H1 (cell line): ENCODE data around the gene CNOT3. TPM values are rescaled to one million over a fixed set of nuclear protein-coding genes. Genes with fewer than 3 reads are reported as not detected.

Experiments
- ATF3 ChIP-seq: IDR thresholded peaks from 2 replicates; pipeline ENCODE4 v1.6.1; 2011; ENCODE audit warnings: low read depth, mild to moderate bottlenecking, low read length; ENCODE audit not compliant: insufficient read depth
- CHD2 ChIP-seq: IDR thresholded peaks from 2 replicates; pipeline ENCODE4 v1.6.1; 2012; ENCODE audit warnings: low read length, improper control_type of control experiment
- CREB1 ChIP-seq: IDR thresholded peaks from 2 replicates; pipeline ENCODE4 v1.6.1; 2012; ENCODE audit warnings: inconsistent platforms
- EGR1 ChIP-seq: IDR thresholded peaks from 2 replicates; pipeline ENCODE4 v1.6.1; 2011; ENCODE audit warnings: low read depth, low read length, borderline replicate concordance
- GABPA ChIP-seq: IDR thresholded peaks from 2 replicates; pipeline ENCODE4 v1.6.1; 2011; ENCODE audit warnings: mild to moderate bottlenecking, low read length, moderate library complexity, borderline replicate concordance; ENCODE audit not compliant: insufficient read depth
- JUND ChIP-seq: IDR thresholded peaks from 2 replicates; pipeline ENCODE4 v1.6.1; 2011; ENCODE audit warnings: mild to moderate bottlenecking, improper control_type of control experiment, low read length
- MAFK ChIP-seq: IDR thresholded peaks from 2 replicates; pipeline ENCODE4 v1.6.1; 2012; ENCODE audit warnings: low read depth, mild to moderate bottlenecking, improper control_type of control experiment, low read length
- POLR2A ChIP-seq, 2 experiments: IDR thresholded peaks; 1 replicate in 1 of 2; 2 replicates in 1 of 2; pipeline ENCODE4 v1.6.1; 2011; ENCODE audit warnings: low read depth in 2 of 2, low read length in 2 of 2, mild to moderate bottlenecking in 2 of 2; ENCODE audit errors: control extremely low read depth in 1 of 2
- RAD21 ChIP-seq, 2 experiments: IDR thresholded peaks in 1 of 2; conservative IDR thresholded peaks in 1 of 2; 2 replicates each; pipeline ENCODE4 v1.6.1; 2011; ENCODE audit warnings: low read depth in 2 of 2, low read length in 2 of 2, improper control_type of control experiment in 1 of 2, inconsistent platforms in 1 of 2, mild to moderate bottlenecking in 1 of 2, moderate library complexity in 1 of 2
- SIN3A ChIP-seq, 2 experiments: IDR thresholded peaks in 1 of 2; conservative IDR thresholded peaks in 1 of 2; 2 replicates each; pipeline ENCODE4 v1.6.1; 2011 to 2012; ENCODE audit warnings: low read length in 2 of 2, improper control_type of control experiment in 1 of 2, low read depth in 1 of 2, mild to moderate bottlenecking in 1 of 2
- SP2 ChIP-seq: IDR thresholded peaks from 2 replicates; pipeline ENCODE4 v1.6.1; 2012; ENCODE audit warnings: mild to moderate bottlenecking, low read length, inconsistent platforms
- polyA plus RNA-seq, 7 experiments: library from polyadenylated mRNA; depleted of rRNA in 3 of 7; stranded (reverse) in 5 of 7; unstranded in 2 of 7; fragments of >200 nt in 5 of 7; fragments of 200-250 nt in 2 of 7; gene quantifications; 1 replicate in 5 of 7; 2 replicates in 1 of 7; 4 replicates in 1 of 7; pipeline versions ENCODE4 v1.2.1 to v1.2.3, GENCODE V29; 2011 to 2013; ENCODE audit warnings: missing spikeins in 2 of 7, mixed read lengths in 2 of 7
- total RNA-seq: library from RNA; stranded (reverse); fragmentation: NEBNext Ultra II Directional; extraction: Animal tissue kit (Norgen Biotek cat#: 25700); gene quantifications from 2 replicates; pipeline ENCODE4 v1.2.1, GENCODE V29; 2021
- TF ChIP-seq, protein P1 (sequence below), 3 experiments: IDR thresholded peaks; 1 replicate in 2 of 3; 2 replicates in 1 of 3; pipeline versions ENCODE4 v1.5.1 to v1.6.1; 2011; ENCODE audit warnings: low read length in 3 of 3, mild to moderate bottlenecking in 3 of 3, inconsistent platforms in 2 of 3, low read depth in 1 of 3, moderate library complexity in 1 of 3; ENCODE audit not compliant: insufficient read depth in 1 of 3; ENCODE audit errors: control extremely low read depth in 1 of 3

Gene CNOT3
- total and polyA plus RNA-seq, 2 of the 8 experiments (the other 6 are each of a cell fraction or from before 2014, with no cell fraction given) = 21.2 to 86.4 TPM

DNA sequence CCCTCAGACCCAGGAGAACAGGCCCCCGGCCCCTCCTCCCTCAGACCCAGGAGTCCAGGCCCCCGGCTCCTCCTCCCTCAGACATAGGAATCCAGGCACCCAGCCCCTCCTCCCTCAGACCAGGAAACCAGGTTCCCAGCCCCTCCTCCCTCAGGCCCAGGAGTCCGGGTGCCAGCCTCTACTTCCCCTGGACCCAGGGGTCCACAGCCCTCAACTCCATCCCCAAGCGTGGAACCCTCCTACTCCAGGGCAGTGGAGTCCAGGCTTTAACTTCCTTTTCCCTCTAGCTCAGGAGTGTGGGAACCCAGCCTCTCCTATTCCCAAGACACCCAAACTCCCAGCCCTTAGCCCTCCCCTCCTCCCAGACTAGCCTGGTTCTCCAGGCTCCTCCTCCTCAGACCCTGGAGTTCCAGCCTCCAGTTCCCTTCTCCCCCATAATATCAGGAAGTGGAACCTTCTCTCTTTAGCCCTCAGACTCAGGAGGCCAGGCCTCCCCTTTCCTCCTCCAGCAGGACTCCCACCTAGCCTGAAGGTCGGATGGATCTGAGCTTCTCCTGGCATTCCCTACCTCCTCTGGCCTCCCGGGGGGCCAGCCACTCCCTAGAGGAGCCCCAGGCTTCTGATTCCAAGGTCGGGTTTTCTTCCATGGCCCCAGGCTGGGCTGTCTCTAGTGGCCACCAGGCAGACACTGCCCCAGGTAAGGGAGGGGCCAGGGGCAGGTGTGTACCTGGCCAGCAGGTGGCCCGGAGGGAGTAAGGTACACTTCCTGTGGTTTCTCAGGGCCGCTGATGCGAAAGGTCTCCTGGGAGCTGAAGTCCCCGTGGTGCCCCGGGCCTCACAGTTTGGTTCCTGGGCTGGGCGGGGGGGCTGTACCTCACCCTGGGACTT, 35.2 kb downstream of the CNOT3 start, which contains the start of gene TMC4 (continued):
- TF ChIP-seq, protein P1, sequence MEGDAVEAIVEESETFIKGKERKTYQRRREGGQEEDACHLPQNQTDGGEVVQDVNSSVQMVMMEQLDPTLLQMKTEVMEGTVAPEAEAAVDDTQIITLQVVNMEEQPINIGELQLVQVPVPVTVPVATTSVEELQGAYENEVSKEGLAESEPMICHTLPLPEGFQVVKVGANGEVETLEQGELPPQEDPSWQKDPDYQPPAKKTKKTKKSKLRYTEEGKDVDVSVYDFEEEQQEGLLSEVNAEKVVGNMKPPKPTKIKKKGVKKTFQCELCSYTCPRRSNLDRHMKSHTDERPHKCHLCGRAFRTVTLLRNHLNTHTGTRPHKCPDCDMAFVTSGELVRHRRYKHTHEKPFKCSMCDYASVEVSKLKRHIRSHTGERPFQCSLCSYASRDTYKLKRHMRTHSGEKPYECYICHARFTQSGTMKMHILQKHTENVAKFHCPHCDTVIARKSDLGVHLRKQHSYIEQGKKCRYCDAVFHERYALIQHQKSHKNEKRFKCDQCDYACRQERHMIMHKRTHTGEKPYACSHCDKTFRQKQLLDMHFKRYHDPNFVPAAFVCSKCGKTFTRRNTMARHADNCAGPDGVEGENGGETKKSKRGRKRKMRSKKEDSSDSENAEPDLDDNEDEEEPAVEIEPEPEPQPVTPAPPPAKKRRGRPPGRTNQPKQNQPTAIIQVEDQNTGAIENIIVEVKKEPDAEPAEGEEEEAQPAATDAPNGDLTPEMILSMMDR (IDR thresholded peaks at IDR 0.05; ENCODE audit: control extremely low read depth in 1 of 3, insufficient read depth in 1 of 3, low read depth in 1 of 3, low read length in 3 of 3) = peak; percentile 61 to 78 (median 65)
- TF ChIP-seq RAD21 (IDR thresholded peaks at IDR 0.05 in 1 of 2, conservative IDR thresholded peaks at IDR 0.05 in 1 of 2; ENCODE audit: low read depth in 2 of 2, low read length in 2 of 2) (peak in 1 of 2 experiments; percentile 22; a peak in 2 of 4 replicates), MAFK (no peak), POLR2A (IDR thresholded peaks at IDR 0.05; ENCODE audit: control extremely low read depth in 1 of 2, low read depth in 2 of 2, low read length in 2 of 2) (no peak; a peak in 1 of 3 replicates), JUND (no peak), CHD2 (0 out of 2 replicates have a peak, but pooled peaks have one; percentile 8), CREB1 (0 out of 2 replicates have a peak, but pooled peaks have one; percentile 17), SP2 (no peak), GABPA (peak; percentile 6; the same call in 1 of the 2 replicates), SIN3A (conservative IDR thresholded peaks at IDR 0.05 in 1 of 2, IDR thresholded peaks at IDR 0.05 in 1 of 2; ENCODE audit: low read depth in 1 of 2, low read length in 2 of 2) (0 out of 4 replicates have a peak, but pooled peaks of 1 of the 2 experiments have one; percentile 29), ATF3 (no peak), EGR1 (no peak)
